HEK293 (cell line): ENCODE results near the gene BTC.
A peak's percentile ranks its signal among the peaks of the same experiment; 100 is the strongest.

Source experiments
- CTCF ChIA-PET: fragments of 350-600 bp; formaldehyde crosslinking; extraction: SDS; loops from one replicate; lab custom pipeline; 2021; ENCODE audit warnings: antibody characterized with exemption; lab: Yijun Ruan, JAX
- POLR2A ChIA-PET: fragments of 300-600 bp; formaldehyde crosslinking; extraction: SDS; loops from one replicate; lab custom pipeline; 2020; ENCODE audit warnings: antibody characterized with exemption, inconsistent platforms; lab: Yijun Ruan, JAX
- H3K27ac ChIP-seq: fragments of 200-500 bp; sonication (Bioruptor generic); 2 replicates; pipeline ENCODE4 v1.5.1; 2014; ENCODE audit warnings: low read depth, low read length, control low read depth, inconsistent platforms; ENCODE audit errors: extremely low read depth
- H3K36me3 ChIP-seq, 2 experiments: fragments of 200-500 bp in 1 of 2; sonication (Bioruptor generic) in 1 of 2; 1 replicate in 1 of 2; 2 replicates in 1 of 2; pipeline ENCODE4 v1.5.1; 2014 to 2017; ENCODE audit warnings: inconsistent platforms in 2 of 2, low read length in 2 of 2; ENCODE audit not compliant: control insufficient read depth in 2 of 2, insufficient read depth in 1 of 2
- H3K4me1 ChIP-seq: fragments of 200-500 bp; sonication (Bioruptor generic); 2 replicates; pipeline ENCODE4 v1.5.1; 2014; ENCODE audit warnings: mild to moderate bottlenecking, low read length, inconsistent platforms; ENCODE audit not compliant: control insufficient read depth, insufficient read depth
- H3K4me3 ChIP-seq: 2 replicates; pipeline ENCODE4 v1.5.1; 2011; ENCODE audit warnings: low read depth, mild to moderate bottlenecking, control low read depth, low read length, moderate library complexity
- H3K9me3 ChIP-seq: fragments of 200-500 bp; sonication (Bioruptor generic); 2 replicates; pipeline ENCODE4 v1.5.1; 2014; ENCODE audit warnings: low read depth, low read length, inconsistent platforms; ENCODE audit not compliant: control insufficient read depth, insufficient read depth
- ZBTB49 ChIP-seq: fragments of 450-650 bp; formaldehyde crosslinking; IDR thresholded peaks from 2 replicates; pipeline ENCODE4 v1.5.1; 2016; ENCODE audit warnings: missing biosample characterization, missing genetic modification characterization, low read depth
- ZBTB7A ChIP-seq: fragments of 450-650 bp; formaldehyde crosslinking; IDR thresholded peaks from 2 replicates; pipeline ENCODE4 v1.5.1; 2016; ENCODE audit warnings: low read depth, missing biosample characterization, missing genetic modification characterization
- ZNF112 ChIP-seq: fragments of 450-650 bp; formaldehyde crosslinking; IDR thresholded peaks from 2 replicates; pipeline ENCODE4 v1.5.0; 2017; ENCODE audit warnings: missing biosample characterization, missing genetic modification characterization
- ZNF155 ChIP-seq: fragments of 450-650 bp; formaldehyde crosslinking; IDR thresholded peaks from 2 replicates; pipeline ENCODE4 v1.5.1; 2016; ENCODE audit warnings: missing biosample characterization, missing genetic modification characterization
- ZNF184 ChIP-seq: fragments of 450-650 bp; IDR thresholded peaks from 2 replicates; pipeline ENCODE4 v1.5.1; 2018; ENCODE audit warnings: missing biosample characterization, mild to moderate bottlenecking, missing genetic modification characterization
- ZNF23 ChIP-seq: fragments of 450-650 bp; formaldehyde crosslinking; IDR thresholded peaks from 2 replicates; pipeline ENCODE4 v1.5.1; 2016; ENCODE audit warnings: missing biosample characterization, missing genetic modification characterization, borderline replicate concordance
- ZNF26 ChIP-seq: fragments of 450-650 bp; formaldehyde crosslinking; IDR thresholded peaks from 2 replicates; pipeline ENCODE4 v1.5.1; 2016; ENCODE audit warnings: missing biosample characterization, missing genetic modification characterization
- ZNF266 ChIP-seq: fragments of 450-650 bp; formaldehyde crosslinking; IDR thresholded peaks from 2 replicates; pipeline ENCODE4 v1.5.1; 2016; ENCODE audit warnings: missing biosample characterization, missing genetic modification characterization, low read depth
- ZNF292 ChIP-seq: fragments of 450-650 bp; formaldehyde crosslinking; IDR thresholded peaks from 2 replicates; pipeline ENCODE4 v1.5.1; 2016; ENCODE audit warnings: low read depth, missing biosample characterization, missing genetic modification characterization, borderline replicate concordance
- ZNF423 ChIP-seq: fragments of 450-650 bp; formaldehyde crosslinking; IDR thresholded peaks from 2 replicates; pipeline ENCODE4 v1.5.1; 2016; ENCODE audit warnings: missing biosample characterization, missing genetic modification characterization
- ZNF529 ChIP-seq: fragments of 450-650 bp; formaldehyde crosslinking; IDR thresholded peaks from 2 replicates; pipeline ENCODE4 v1.5.1; 2017; ENCODE audit warnings: missing genetic modification characterization, missing biosample characterization; ENCODE audit not compliant: insufficient replicate concordance
- ZNF571 ChIP-seq: fragments of 450-650 bp; formaldehyde crosslinking; IDR thresholded peaks from 2 replicates; pipeline ENCODE4 v1.5.0; 2017; ENCODE audit warnings: missing biosample characterization, missing genetic modification characterization
- ZSCAN4 ChIP-seq: fragments of 450-650 bp; formaldehyde crosslinking; IDR thresholded peaks from 2 replicates; pipeline ENCODE4 v1.5.1; 2017; ENCODE audit warnings: missing biosample characterization, missing genetic modification characterization
- TF ChIP-seq, protein P1 (sequence below): fragments of 450-650 bp; formaldehyde crosslinking; IDR thresholded peaks from 2 replicates; pipeline ENCODE4 v1.5.1; 2016; ENCODE audit warnings: missing biosample characterization, missing genetic modification characterization

The BTC gene

DNA sequence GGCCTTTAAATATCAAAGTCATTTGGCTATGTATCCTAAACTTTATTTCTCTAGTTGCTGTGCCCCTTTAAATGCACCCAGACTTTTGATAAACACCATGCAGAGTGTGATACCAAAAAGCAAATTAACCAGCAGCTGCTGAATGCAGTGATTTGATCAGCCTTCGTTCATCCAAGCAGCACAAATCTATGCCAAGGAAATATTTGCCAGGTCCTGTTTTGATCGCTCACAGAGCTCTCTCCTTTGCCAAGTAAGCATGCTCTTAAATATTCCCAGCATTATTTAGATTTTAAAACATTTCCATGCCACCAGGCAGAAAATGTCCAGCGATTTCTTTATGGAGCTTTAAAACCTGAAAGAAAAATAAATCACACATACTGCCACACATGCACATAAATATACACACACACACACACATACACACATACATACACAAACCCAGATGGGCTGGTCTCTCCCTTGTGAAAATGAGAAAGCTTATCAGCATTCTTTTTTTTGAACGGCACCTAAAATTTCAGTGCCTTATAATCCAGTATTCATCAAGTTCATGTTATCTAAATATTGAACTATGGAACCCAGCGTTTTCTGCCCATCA lies 35.7 kb downstream of the BTC start:
- ChIA-PET CTCF (no interaction called here), POLR2A (no interaction called here)
- Histone ChIP-seq H3K27ac (no peak overlapping the region), H3K36me3 (no peaks in the 10 kb centered on the region), H3K9me3 (no peaks in the 10 kb centered on the region), H3K4me3 (no peak overlapping the region), H3K4me1 (no peaks in the 10 kb centered on the region)
- TF ChIP-seq ZSCAN4 (tag by site-specific recombination) (peak; percentile 31; the same call in 1 of the 2 replicates), ZNF266 (tag by site-specific recombination) (no peak), ZNF423 (tag by site-specific recombination) (no peak), ZNF571 (tag by site-specific recombination) (no peak), ZNF26 (tag by site-specific recombination) (no peak), ZBTB7A (no peak)

DNA sequence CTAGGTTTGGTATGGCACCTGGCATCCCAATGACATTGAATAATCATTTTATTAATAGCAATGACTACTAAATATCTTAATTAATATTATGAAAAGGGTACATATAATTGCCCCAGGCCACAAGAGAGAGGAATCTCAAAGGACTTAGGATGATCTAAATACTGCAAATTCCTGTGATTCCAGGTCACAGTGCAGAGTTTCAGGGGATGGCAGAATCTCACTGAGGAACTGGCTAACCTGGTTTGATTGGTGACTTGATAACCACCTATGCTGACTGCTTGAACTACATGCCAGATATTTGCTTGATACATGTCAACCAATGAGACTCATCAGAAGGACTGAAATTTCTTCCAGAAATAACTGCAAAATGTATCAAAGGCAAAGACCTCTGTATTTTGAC lies 37.2 kb downstream of the BTC start:
- Histone ChIP-seq H3K4me3 (no peak overlapping the region), H3K4me1 (no peaks in the 10 kb centered on the region), H3K9me3 (no peaks in the 10 kb centered on the region), H3K27ac (no peak overlapping the region), H3K36me3 (no peaks in the 10 kb centered on the region)
- no peak for TF ChIP-seq ZNF292 (tag by site-specific recombination)
- TF ChIP-seq ZNF155 (tag by site-specific recombination) = no peak
- TF ChIP-seq, protein P1, sequence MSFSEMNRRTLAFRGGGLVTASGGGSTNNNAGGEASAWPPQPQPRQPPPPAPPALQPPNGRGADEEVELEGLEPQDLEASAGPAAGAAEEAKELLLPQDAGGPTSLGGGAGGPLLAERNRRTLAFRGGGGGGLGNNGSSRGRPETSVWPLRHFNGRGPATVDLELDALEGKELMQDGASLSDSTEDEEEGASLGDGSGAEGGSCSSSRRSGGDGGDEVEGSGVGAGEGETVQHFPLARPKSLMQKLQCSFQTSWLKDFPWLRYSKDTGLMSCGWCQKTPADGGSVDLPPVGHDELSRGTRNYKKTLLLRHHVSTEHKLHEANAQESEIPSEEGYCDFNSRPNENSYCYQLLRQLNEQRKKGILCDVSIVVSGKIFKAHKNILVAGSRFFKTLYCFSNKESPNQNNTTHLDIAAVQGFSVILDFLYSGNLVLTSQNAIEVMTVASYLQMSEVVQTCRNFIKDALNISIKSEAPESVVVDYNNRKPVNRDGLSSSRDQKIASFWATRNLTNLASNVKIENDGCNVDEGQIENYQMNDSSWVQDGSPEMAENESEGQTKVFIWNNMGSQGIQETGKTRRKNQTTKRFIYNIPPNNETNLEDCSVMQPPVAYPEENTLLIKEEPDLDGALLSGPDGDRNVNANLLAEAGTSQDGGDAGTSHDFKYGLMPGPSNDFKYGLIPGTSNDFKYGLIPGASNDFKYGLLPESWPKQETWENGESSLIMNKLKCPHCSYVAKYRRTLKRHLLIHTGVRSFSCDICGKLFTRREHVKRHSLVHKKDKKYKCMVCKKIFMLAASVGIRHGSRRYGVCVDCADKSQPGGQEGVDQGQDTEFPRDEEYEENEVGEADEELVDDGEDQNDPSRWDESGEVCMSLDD (tag by site-specific recombination) = no peak
- no peak for TF ChIP-seq ZNF529 (tag by site-specific recombination)
- TF ChIP-seq ZNF184 (tag by site-specific recombination) = no peak
- no peak for TF ChIP-seq ZNF23 (tag by site-specific recombination)
- TF ChIP-seq ZNF112 = no peak
- no peak for TF ChIP-seq ZBTB49
- TF ChIP-seq ZNF423 (tag by site-specific recombination) = no peak
- POLR2A ChIA-PET = no interaction called here
- CTCF ChIA-PET = no interaction called here
